GM23338 (cell line): ENCODE results near the gene CDH23. TPM values are rescaled to one million over a fixed set of nuclear protein-coding genes. Genes with fewer than 3 reads are reported as not detected.

Experiments used
- ATAC-seq: fragments of 200-7000 bp; cut with Tn5 transposase; 3 replicates; pipeline ENCODE4 v1.9.1; 2020
- DNase-seq: peaks from one replicate; pipeline ENCODE4 v3.0.0-alpha.2; 2015; ENCODE audit warnings: low spot score
- H2AFZ ChIP-seq: fragments of 200-600 bp; sonication (generic); 2 replicates; pipeline ENCODE4 v1.8.0; 2016; ENCODE audit warnings: antibody characterized with exemption, mild to moderate bottlenecking, moderate library complexity
- H3F3A ChIP-seq: fragments of 200-600 bp; sonication (generic); replicated peaks from 2 replicates; pipeline ENCODE4 v1.8.0; 2017; ENCODE audit warnings: antibody characterized with exemption, mixed run types, low read depth
- H3K27ac ChIP-seq: fragments of 200-600 bp; sonication (generic); 2 replicates; pipeline ENCODE4 v1.6.1; 2016; ENCODE audit warnings: low read depth
- H3K27me3 ChIP-seq: fragments of 200-600 bp; sonication (generic); 2 replicates; pipeline ENCODE4 v1.8.0; 2016; ENCODE audit warnings: mild to moderate bottlenecking, mixed run types, moderate library complexity; ENCODE audit not compliant: insufficient read depth
- H3K36me3 ChIP-seq: fragments of 200-600 bp; sonication (generic); 2 replicates; pipeline ENCODE4 v1.8.0; 2016; ENCODE audit warnings: mild to moderate bottlenecking; ENCODE audit not compliant: insufficient read depth
- H3K4me1 ChIP-seq: fragments of 200-600 bp; sonication (generic); 2 replicates; pipeline ENCODE4 v1.8.0; 2016; ENCODE audit warnings: mild to moderate bottlenecking, moderate library complexity; ENCODE audit not compliant: insufficient read depth
- H3K4me2 ChIP-seq: fragments of 200-600 bp; sonication (generic); 2 replicates; pipeline ENCODE4 v1.7.1; 2017; ENCODE audit warnings: mixed run types
- H3K4me3 ChIP-seq: fragments of 200-600 bp; sonication (generic); 2 replicates; pipeline ENCODE4 v1.6.1; 2016; ENCODE audit warnings: mixed run types
- H3K79me2 ChIP-seq: fragments of 200-600 bp; sonication (generic); replicated peaks from 2 replicates; pipeline ENCODE4 v1.8.0; 2017; ENCODE audit warnings: mild to moderate bottlenecking; ENCODE audit not compliant: insufficient read depth
- H3K9me2 ChIP-seq: fragments of 200-600 bp; sonication (generic); 2 replicates; pipeline ENCODE4 v1.8.0; 2017; ENCODE audit not compliant: insufficient read depth
- H4K20me1 ChIP-seq: fragments of 200-600 bp; sonication (generic); replicated peaks from 2 replicates; pipeline ENCODE4 v1.8.0; 2017; ENCODE audit warnings: mild to moderate bottlenecking; ENCODE audit not compliant: insufficient read depth
- H3K27ac Mint-ChIP-seq: 2 replicates; pipeline ENCODE4 v1.8.0; 2020; ENCODE audit warnings: inconsistent platforms, mild to moderate bottlenecking, moderate library complexity, mixed read lengths
- H3K27me3 Mint-ChIP-seq: 3 replicates; pipeline ENCODE4 v1.8.0; 2022; ENCODE audit warnings: low read depth, mild to moderate bottlenecking, moderate library complexity, mixed read lengths, inconsistent platforms; ENCODE audit not compliant: insufficient read depth, poor library complexity
- H3K36me3 Mint-ChIP-seq: 3 replicates; pipeline ENCODE4 v1.8.0; 2021; ENCODE audit warnings: low read depth, mild to moderate bottlenecking, inconsistent platforms, moderate library complexity, mixed read lengths
- H3K4me1 Mint-ChIP-seq: 3 replicates; pipeline ENCODE4 v1.8.0; 2020; ENCODE audit warnings: mild to moderate bottlenecking, inconsistent platforms, mixed read lengths
- H3K4me3 Mint-ChIP-seq: 3 replicates; pipeline ENCODE4 v1.8.0; 2021; ENCODE audit warnings: moderate library complexity, mild to moderate bottlenecking, inconsistent platforms, mixed read lengths
- H3K9me3 Mint-ChIP-seq: 3 replicates; pipeline ENCODE4 v1.8.0; 2020; ENCODE audit warnings: moderate library complexity, mild to moderate bottlenecking, inconsistent platforms, mixed read lengths
- CTCF ChIP-seq, 2 experiments: fragments of 200-600 bp in 1 of 2; sonication (generic) in 1 of 2; conservative IDR thresholded peaks; 2 replicates each; pipeline versions ENCODE4 v1.5.1 to v1.6.1; 2016 to 2017; ENCODE audit warnings: antibody characterized with exemption in 2 of 2, low read depth in 2 of 2, mild to moderate bottlenecking in 2 of 2, moderate library complexity in 1 of 2
- EZH2 ChIP-seq: fragments of 200-600 bp; sonication (generic); IDR thresholded peaks from one replicate; pipeline ENCODE4 v1.8.0; 2017; ENCODE audit warnings: antibody characterized with exemption, mild to moderate bottlenecking, low read depth; ENCODE audit not compliant: unreplicated experiment
- EZH2phosphoT487 ChIP-seq: fragments of 200-600 bp; sonication (generic); IDR thresholded peaks from one replicate; pipeline ENCODE4 v1.8.1; 2018; ENCODE audit warnings: antibody characterized with exemption; ENCODE audit not compliant: unreplicated experiment
- JUNB ChIP-seq: IDR thresholded peaks from one replicate; pipeline ENCODE4 v1.6.1; 2016; ENCODE audit warnings: antibody characterized with exemption; ENCODE audit not compliant: unreplicated experiment
- NANOG ChIP-seq: IDR thresholded peaks from 2 replicates; pipeline ENCODE4 v1.6.1; 2016; ENCODE audit warnings: antibody characterized with exemption, borderline replicate concordance
- POLR2AphosphoS5 ChIP-seq: IDR thresholded peaks from 2 replicates; pipeline ENCODE4 v1.6.1; 2016; ENCODE audit warnings: antibody characterized with exemption, low read depth
- STAT1 ChIP-seq: IDR thresholded peaks from one replicate; pipeline ENCODE4 v1.6.1; 2016; ENCODE audit warnings: antibody characterized with exemption; ENCODE audit not compliant: unreplicated experiment
- ZNF114 ChIP-seq: fragments of 250-450 bp; sonication (Bioruptor Pico); IDR thresholded peaks from 2 replicates; pipeline ENCODE4 v1.5.0; 2020; ENCODE audit warnings: mild to moderate bottlenecking, moderate library complexity
- ZNF462 ChIP-seq: fragments of 250-450 bp; sonication (Bioruptor Pico); IDR thresholded peaks from 2 replicates; pipeline ENCODE4 v1.5.0; 2020; ENCODE audit warnings: mild to moderate bottlenecking, moderate library complexity
- polyA plus RNA-seq: library from polyadenylated mRNA; unstranded; fragments of >200 nt; fragmentation: Nextera tagmentation; extraction: Ambion mirVana; gene quantifications from 2 replicates; pipeline ENCODE4 v1.2.1, GENCODE V29; 2016
- total RNA-seq: library from RNA; depleted of rRNA; stranded (reverse); fragments of >200 nt; shearing (Covaris generic); gene quantifications from 2 replicates; pipeline ENCODE4 v1.2.3, GENCODE V29; 2014
- TF ChIP-seq, protein P1 (sequence below): IDR thresholded peaks from one replicate; pipeline ENCODE4 v1.6.1; 2018; ENCODE audit warnings: antibody characterized with exemption; ENCODE audit not compliant: unreplicated experiment

The CDH23 gene
- total and polyA plus RNA-seq, 2 experiments from 2014 or later, result 0.95 to 4.3 TPM

DNA sequence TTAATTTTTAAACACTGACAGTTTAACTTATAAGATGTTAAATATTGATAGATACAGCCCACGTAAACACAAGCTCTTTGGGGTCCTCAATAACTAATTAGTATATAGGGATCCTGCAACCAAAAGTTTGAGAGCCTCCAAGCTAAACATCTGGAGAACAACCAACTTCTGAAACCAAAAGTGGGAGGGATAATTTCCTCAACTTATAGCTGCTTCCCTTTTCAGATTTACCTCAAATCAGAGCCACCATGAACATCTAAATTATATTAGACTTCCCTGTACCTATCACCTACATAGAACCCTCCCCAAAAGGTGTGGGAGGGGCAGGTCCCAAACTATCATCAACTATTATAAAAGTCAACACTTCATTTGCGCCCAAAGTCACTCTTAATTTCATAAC lies 445.7 kb downstream of the CDH23 start (continued):
- TF ChIP-seq, protein P1, sequence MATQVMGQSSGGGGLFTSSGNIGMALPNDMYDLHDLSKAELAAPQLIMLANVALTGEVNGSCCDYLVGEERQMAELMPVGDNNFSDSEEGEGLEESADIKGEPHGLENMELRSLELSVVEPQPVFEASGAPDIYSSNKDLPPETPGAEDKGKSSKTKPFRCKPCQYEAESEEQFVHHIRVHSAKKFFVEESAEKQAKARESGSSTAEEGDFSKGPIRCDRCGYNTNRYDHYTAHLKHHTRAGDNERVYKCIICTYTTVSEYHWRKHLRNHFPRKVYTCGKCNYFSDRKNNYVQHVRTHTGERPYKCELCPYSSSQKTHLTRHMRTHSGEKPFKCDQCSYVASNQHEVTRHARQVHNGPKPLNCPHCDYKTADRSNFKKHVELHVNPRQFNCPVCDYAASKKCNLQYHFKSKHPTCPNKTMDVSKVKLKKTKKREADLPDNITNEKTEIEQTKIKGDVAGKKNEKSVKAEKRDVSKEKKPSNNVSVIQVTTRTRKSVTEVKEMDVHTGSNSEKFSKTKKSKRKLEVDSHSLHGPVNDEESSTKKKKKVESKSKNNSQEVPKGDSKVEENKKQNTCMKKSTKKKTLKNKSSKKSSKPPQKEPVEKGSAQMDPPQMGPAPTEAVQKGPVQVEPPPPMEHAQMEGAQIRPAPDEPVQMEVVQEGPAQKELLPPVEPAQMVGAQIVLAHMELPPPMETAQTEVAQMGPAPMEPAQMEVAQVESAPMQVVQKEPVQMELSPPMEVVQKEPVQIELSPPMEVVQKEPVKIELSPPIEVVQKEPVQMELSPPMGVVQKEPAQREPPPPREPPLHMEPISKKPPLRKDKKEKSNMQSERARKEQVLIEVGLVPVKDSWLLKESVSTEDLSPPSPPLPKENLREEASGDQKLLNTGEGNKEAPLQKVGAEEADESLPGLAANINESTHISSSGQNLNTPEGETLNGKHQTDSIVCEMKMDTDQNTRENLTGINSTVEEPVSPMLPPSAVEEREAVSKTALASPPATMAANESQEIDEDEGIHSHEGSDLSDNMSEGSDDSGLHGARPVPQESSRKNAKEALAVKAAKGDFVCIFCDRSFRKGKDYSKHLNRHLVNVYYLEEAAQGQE, result no peak
- TF ChIP-seq CTCF (conservative IDR thresholded peaks at IDR 0.05; ENCODE audit: low read depth in 2 of 2) (no peak), POLR2AphosphoS5 (no peak), STAT1 (no peak), ZNF114 (CRISPR knock-in tag) (no peak), EZH2phosphoT487 (no peak), NANOG (no peak), EZH2 (no peak)

DNA sequence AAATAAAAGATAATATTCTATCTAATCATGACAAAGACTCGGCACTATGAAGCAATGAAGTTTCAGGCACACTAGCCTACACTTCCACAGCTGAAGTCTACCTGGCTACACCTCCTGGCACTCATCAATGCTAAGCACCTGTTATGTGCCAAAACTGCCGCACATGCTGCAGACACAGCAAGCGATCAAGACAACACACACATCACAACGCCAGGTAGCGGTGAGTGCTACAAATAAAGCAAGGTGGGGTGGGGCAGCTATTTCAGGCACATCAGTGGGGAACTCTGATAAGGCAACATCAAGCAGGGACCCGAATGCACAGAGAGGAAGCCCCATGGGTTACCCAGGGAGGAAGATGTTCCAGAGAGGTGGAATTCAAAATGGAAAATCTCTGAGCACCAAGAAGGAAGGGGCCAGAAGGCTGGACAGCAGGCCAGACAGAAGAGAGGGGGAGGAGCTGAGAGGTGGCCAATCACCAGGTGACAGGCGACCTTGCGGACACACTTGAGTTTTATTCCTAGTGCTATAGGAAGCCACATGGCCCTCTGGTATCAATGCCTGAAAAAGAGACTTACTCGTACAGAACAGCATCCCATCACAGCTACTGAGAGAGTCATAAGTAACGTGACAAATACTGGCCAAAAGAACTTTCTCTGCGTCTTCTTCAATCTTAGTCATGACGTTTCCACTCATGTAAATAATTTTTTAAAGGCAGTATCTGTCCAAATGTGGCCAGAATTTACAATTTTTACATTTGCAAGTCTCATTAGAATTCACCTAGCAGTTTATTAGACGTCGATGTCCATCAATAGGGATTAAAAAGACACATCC lies 446.4 kb downstream of the CDH23 start:
- Histone ChIP-seq H2AFZ (no peak overlapping the region), H3K4me2 (peak overlapping the region; percentile 30; the same call in 1 of the 2 replicates), H3F3A (no peaks in the 10 kb centered on the region; the same call in 1 of the 2 replicates), H3K79me2 (peaks cover 96% of the 10 kb centered on the region), H4K20me1 (peaks cover 81% of the 10 kb centered on the region), H3K27ac (no peak overlapping the region), H3K4me1 (peaks cover 36% of the 10 kb centered on the region), H3K36me3 (no peaks in the 10 kb centered on the region), H3K9me2 (no peaks in the 10 kb centered on the region), H3K27me3 (no peaks in the 10 kb centered on the region), H3K4me3 (no peak overlapping the region)
- Mint-ChIP-seq H3K36me3 (no peaks in the 10 kb centered on the region), H3K27me3 (peaks cover 8% of the 10 kb centered on the region), H3K27ac (no peak overlapping the region), H3K4me1 (peaks cover 46% of the 10 kb centered on the region), H3K4me3 (no peak overlapping the region), H3K9me3 (no peaks in the 10 kb centered on the region)
- ATAC-seq (peak; percentile 12; the same call in 2 of the 3 replicates), DNase-seq (no peak)
- TF ChIP-seq ZNF462 (no peak), JUNB (no peak), ZNF114 (CRISPR knock-in tag) (no peak)
